Epithelial cell of prostate (primary cell): ENCODE measurements around the gene RXRB.

ENCODE experiments used
- DNase-seq: peaks from one replicate; pipeline ENCODE4 v3.0.0-alpha.2; 2011; ENCODE audit warnings: low read depth, low spot score
- H3K27ac ChIP-seq: fragments of 450-650 bp; 2 replicates; pipeline ENCODE4 v1.5.1; 2017; ENCODE audit warnings: mild to moderate bottlenecking

Gene RXRB

GRCh38 chr6:33198853-33199436, 1.5 kb downstream of the RXRB start:
- peak overlapping the region; percentile 86 for H3K27ac ChIP-seq
- no peak for DNase-seq

- H3K27ac ChIP-seq, result no peak overlapping the region
- no peak for DNase-seq
Measured at GRCh38 chr6:33198159-33198852, 2.2 kb downstream of the RXRB start.

- no peak overlapping the region for H3K27ac ChIP-seq
- no peak for DNase-seq
Measured at GRCh38 chr6:33197431-33198048, 2.9 kb downstream of the RXRB start.

GRCh38 chr6:33195304-33196165, 4.9 kb downstream of the RXRB start:
- no peak for DNase-seq
- no peak overlapping the region for H3K27ac ChIP-seq

GRCh38 chr6:33194431-33194979, 6.0 kb downstream of the RXRB start:
- no peak for DNase-seq
- H3K27ac ChIP-seq, result no peak overlapping the region

GRCh38 chr6:33193619-33194018, 6.8 kb downstream of the RXRB start:
- no peak for DNase-seq
- no peak overlapping the region for H3K27ac ChIP-seq

GRCh38 chr6:33192671-33193602, 7.5 kb downstream of the RXRB start:
- H3K27ac ChIP-seq, result no peak overlapping the region
- no peak for DNase-seq

GRCh38 chr6:33192105-33192646, 8.3 kb downstream of the RXRB start, which contains the start of gene COL11A2:
TSS of gene COL11A2 (minus strand) at chr6:33192467. CDS start at chr6:33192240, 227 bp downstream.
- no peak for DNase-seq
- H3K27ac ChIP-seq, result no peak within 1 kb of the TSS

GRCh38 chr6:33191383-33192104, 8.9 kb downstream of the RXRB start:
- no peak overlapping the region for H3K27ac ChIP-seq
- DNase-seq, result no peak

GRCh38 chr6:33190504-33191107, 9.9 kb downstream of the RXRB start:
- H3K27ac ChIP-seq, result no peak overlapping the region
- no peak for DNase-seq

- no peak overlapping the region for H3K27ac ChIP-seq
- no peak for DNase-seq
Measured at GRCh38 chr6:33189625-33190448, 10.6 kb downstream of the RXRB start.

GRCh38 chr6:33189164-33189563, 11.3 kb downstream of the RXRB start:
- H3K27ac ChIP-seq, result no peak overlapping the region
- no peak for DNase-seq

- no peak for DNase-seq
- H3K27ac ChIP-seq, result no peak overlapping the region
Measured at GRCh38 chr6:33187809-33188208, 12.7 kb downstream of the RXRB start.

GRCh38 chr6:33185654-33186187, 14.7 kb downstream of the RXRB start:
- DNase-seq, result no peak
- H3K27ac ChIP-seq, result no peak overlapping the region

- no peak overlapping the region for H3K27ac ChIP-seq
- DNase-seq, result no peak
Measured at GRCh38 chr6:33185190-33185589, 15.3 kb downstream of the RXRB start.

GRCh38 chr6:33183071-33183683, 17.3 kb downstream of the RXRB start:
- no peak overlapping the region for H3K27ac ChIP-seq

GRCh38 chr6:33181141-33181540, 19.3 kb downstream of the RXRB start:
- DNase-seq, result no peak
- H3K27ac ChIP-seq, result no peak overlapping the region

More at GRCh38 chr6:33183071-33183683, 17.3 kb downstream of the RXRB start:
- no peak for DNase-seq
